Hepatocyte (in vitro differentiated cells): ENCODE results near the gene DCAF5. TPM values are rescaled to one million over a fixed set of nuclear protein-coding genes. Genes with fewer than 3 reads are reported as not detected.

Source experiments
- DNase-seq: peaks from one replicate; pipeline ENCODE4 v3.0.0-alpha.2; 2016; ENCODE audit warnings: low spot score
- H2AFZ ChIP-seq: fragments of 200-600 bp; sonication (generic); 2 replicates; pipeline ENCODE4 v1.6.0; 2016; ENCODE audit warnings: antibody characterized with exemption, mild to moderate bottlenecking
- H3K27ac ChIP-seq: fragments of 200-600 bp; sonication (generic); 2 replicates; pipeline ENCODE4 v1.5.1; 2016; ENCODE audit warnings: mild to moderate bottlenecking
- H3K27me3 ChIP-seq: fragments of 200-600 bp; sonication (generic); 2 replicates; pipeline ENCODE4 v1.6.1; 2016
- H3K36me3 ChIP-seq: fragments of 200-600 bp; sonication (generic); replicated peaks from 2 replicates; pipeline ENCODE4 v1.5.1; 2016; ENCODE audit warnings: low read depth; ENCODE audit not compliant: insufficient read depth
- H3K4me1 ChIP-seq: fragments of 200-600 bp; sonication (generic); 2 replicates; pipeline ENCODE4 v1.5.1; 2016; ENCODE audit warnings: mild to moderate bottlenecking, moderate library complexity; ENCODE audit not compliant: insufficient read depth
- H3K4me2 ChIP-seq: fragments of 200-600 bp; sonication (generic); 2 replicates; pipeline ENCODE4 v1.6.0; 2016
- H3K4me3 ChIP-seq: fragments of 200-600 bp; sonication (generic); 2 replicates; pipeline ENCODE4 v1.5.1; 2016; ENCODE audit warnings: mild to moderate bottlenecking
- H3K79me2 ChIP-seq: fragments of 200-600 bp; sonication (generic); 2 replicates; pipeline ENCODE4 v1.6.0; 2017; ENCODE audit warnings: mild to moderate bottlenecking
- H3K9me2 ChIP-seq: fragments of 200-600 bp; sonication (generic); replicated peaks from 2 replicates; pipeline ENCODE4 v1.6.0; 2017; ENCODE audit warnings: mild to moderate bottlenecking; ENCODE audit not compliant: insufficient read depth
- H3K9me3 ChIP-seq: fragments of 200-600 bp; sonication (generic); 2 replicates; pipeline ENCODE4 v1.5.1; 2016; ENCODE audit warnings: low read depth, mild to moderate bottlenecking
- H4K20me1 ChIP-seq: fragments of 200-600 bp; sonication (generic); 2 replicates; pipeline ENCODE4 v1.6.0; 2016; ENCODE audit warnings: mild to moderate bottlenecking; ENCODE audit not compliant: insufficient read depth, poor library complexity, severe bottlenecking
- EZH2 ChIP-seq: fragments of 200-600 bp; sonication (generic); IDR thresholded peaks from 2 replicates; pipeline ENCODE4 v1.6.1; 2016; ENCODE audit warnings: antibody characterized with exemption, mild to moderate bottlenecking, borderline replicate concordance
- EZH2phosphoT487 ChIP-seq: fragments of 200-600 bp; sonication (generic); IDR thresholded peaks from one replicate; pipeline ENCODE4 v1.6.1; 2018; ENCODE audit warnings: antibody characterized with exemption, mild to moderate bottlenecking, low read depth, moderate library complexity; ENCODE audit not compliant: unreplicated experiment, severe bottlenecking
- WGBS: methylation state at CpG from one replicate; pipeline ENCODE4 v1.1.6; 2016; ENCODE audit warnings: low lambda C conversion rate; ENCODE audit errors: missing lambda C conversion rate; 5-methylcytosine and 5-hydroxymethylcytosine counted together
- polyA plus RNA-seq: library from polyadenylated mRNA; unstranded; fragments of >200 nt; fragmentation: Nextera tagmentation; extraction: Ambion mirVana; gene quantifications from 2 replicates; pipeline ENCODE4 v1.2.1, GENCODE V29; 2016
- total RNA-seq: library from RNA; depleted of rRNA; stranded (reverse); fragments of >200 nt; gene quantifications from 2 replicates; pipeline ENCODE4 v1.2.3, GENCODE V29; 2014
- TF ChIP-seq, protein P1 (sequence below): fragments of 200-600 bp; sonication (generic); IDR thresholded peaks from 2 replicates; pipeline ENCODE4 v1.5.1; 2016; ENCODE audit warnings: antibody characterized with exemption, mild to moderate bottlenecking; ENCODE audit not compliant: poor library complexity

Gene DCAF5
- total and polyA plus RNA-seq, 2 experiments from 2014 or later: 34.4 to 47.6 TPM

DNA sequence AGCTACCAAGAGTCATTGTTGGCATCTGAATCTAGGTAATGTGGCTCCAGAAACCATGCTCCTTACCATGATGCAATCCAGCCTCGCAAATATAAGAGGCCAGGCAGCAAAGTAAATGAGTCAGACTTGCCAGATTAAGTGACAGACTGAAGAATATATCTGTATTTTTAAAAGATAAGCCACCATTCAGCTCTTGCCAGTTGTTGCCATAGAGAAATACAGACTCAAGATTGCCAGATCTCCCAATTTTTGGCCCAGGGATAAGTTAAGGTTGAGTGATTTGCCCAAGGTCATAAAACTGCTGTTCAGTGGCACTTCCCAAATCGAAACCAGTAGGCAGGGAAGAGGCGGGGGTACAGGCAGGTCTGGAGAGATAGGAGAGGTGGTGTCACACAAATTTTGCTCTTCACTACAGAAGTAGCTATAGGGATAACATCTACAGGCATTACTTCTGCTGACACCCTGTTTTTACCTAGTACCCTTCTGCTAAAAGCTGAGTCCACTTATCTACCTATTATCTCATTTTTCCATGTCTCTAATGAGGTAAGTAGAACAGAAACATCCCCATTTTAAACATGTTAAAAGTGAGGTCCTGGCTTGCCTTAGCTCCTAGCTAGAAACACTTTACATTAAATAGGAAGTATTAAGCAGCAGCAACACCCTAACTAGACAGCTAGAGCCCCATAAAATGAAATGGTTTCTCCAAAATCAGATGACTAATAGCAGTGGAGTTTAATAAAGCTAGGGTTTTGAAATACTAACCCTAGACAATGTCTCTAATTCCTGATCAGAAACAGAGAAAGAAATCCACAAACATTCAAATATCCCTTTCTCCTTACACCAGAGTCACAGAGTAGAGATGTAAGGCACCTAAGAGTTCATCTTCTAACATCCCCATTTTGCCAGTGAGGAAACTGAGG lies 19.5 kb downstream of the DCAF5 start:
- H3K27me3 ChIP-seq: no peaks in the 10 kb centered on the region
- H3K9me2 ChIP-seq: no peaks in the 10 kb centered on the region
- H4K20me1 ChIP-seq: peaks cover 78% of the 10 kb centered on the region
- H3K4me1 ChIP-seq: peaks cover 22% of the 10 kb centered on the region
- no peak overlapping the region for H2AFZ ChIP-seq
- peak; percentile 39 for DNase-seq
- peak overlapping the region; percentile 50 for H3K27ac ChIP-seq
- 38% methylated on average over 3 of the region's 3 CpGs for WGBS
- H3K4me2 ChIP-seq: peak overlapping the region; percentile 40
- H3K79me2 ChIP-seq: peaks cover 93% of the 10 kb centered on the region
- no peak overlapping the region for H3K4me3 ChIP-seq
- no peaks in the 10 kb centered on the region for H3K36me3 ChIP-seq
- no peaks in the 10 kb centered on the region for H3K9me3 ChIP-seq
- TF ChIP-seq EZH2phosphoT487 (no peak), EZH2 (no peak)
- TF ChIP-seq, protein P1, sequence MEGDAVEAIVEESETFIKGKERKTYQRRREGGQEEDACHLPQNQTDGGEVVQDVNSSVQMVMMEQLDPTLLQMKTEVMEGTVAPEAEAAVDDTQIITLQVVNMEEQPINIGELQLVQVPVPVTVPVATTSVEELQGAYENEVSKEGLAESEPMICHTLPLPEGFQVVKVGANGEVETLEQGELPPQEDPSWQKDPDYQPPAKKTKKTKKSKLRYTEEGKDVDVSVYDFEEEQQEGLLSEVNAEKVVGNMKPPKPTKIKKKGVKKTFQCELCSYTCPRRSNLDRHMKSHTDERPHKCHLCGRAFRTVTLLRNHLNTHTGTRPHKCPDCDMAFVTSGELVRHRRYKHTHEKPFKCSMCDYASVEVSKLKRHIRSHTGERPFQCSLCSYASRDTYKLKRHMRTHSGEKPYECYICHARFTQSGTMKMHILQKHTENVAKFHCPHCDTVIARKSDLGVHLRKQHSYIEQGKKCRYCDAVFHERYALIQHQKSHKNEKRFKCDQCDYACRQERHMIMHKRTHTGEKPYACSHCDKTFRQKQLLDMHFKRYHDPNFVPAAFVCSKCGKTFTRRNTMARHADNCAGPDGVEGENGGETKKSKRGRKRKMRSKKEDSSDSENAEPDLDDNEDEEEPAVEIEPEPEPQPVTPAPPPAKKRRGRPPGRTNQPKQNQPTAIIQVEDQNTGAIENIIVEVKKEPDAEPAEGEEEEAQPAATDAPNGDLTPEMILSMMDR: no peak

GRCh38 chr14:69132513-69133181 lies 20.3 kb downstream of the DCAF5 start:
- WGBS: 76% methylated on average over 4 of the region's 4 CpGs
- Histone ChIP-seq H3K27me3 (no peaks in the 10 kb centered on the region), H3K9me3 (no peaks in the 10 kb centered on the region), H3K79me2 (peaks cover 94% of the 10 kb centered on the region), H3K4me1 (peaks cover 20% of the 10 kb centered on the region), H2AFZ (no peak overlapping the region), H3K27ac (peak overlapping the region; percentile 50), H4K20me1 (peaks cover 78% of the 10 kb centered on the region), H3K4me3 (no peak overlapping the region), H3K4me2 (peak overlapping the region; percentile 34), H3K9me2 (no peaks in the 10 kb centered on the region), H3K36me3 (no peaks in the 10 kb centered on the region)
- TF ChIP-seq EZH2 (no peak), EZH2phosphoT487 (no peak)
- TF ChIP-seq, protein P1: no peak
- DNase-seq: no peak

- Histone ChIP-seq H4K20me1 (peaks cover 80% of the 10 kb centered on the region), H3K79me2 (peaks cover 94% of the 10 kb centered on the region), H3K9me3 (no peaks in the 10 kb centered on the region), H2AFZ (no peak overlapping the region), H3K4me3 (no peak overlapping the region), H3K27ac (no peak overlapping the region), H3K4me2 (no peak overlapping the region), H3K9me2 (no peaks in the 10 kb centered on the region), H3K36me3 (no peaks in the 10 kb centered on the region), H3K4me1 (peaks cover 13% of the 10 kb centered on the region), H3K27me3 (no peaks in the 10 kb centered on the region)
- 96% methylated on average over 2 of the region's 2 CpGs for WGBS
- no peak for DNase-seq
- TF ChIP-seq, protein P1: no peak
- TF ChIP-seq EZH2phosphoT487 (no peak), EZH2 (no peak)
These were observed 21.7 kb downstream of the DCAF5 start for GRCh38 chr14:69131176-69131575.
